HG03280 (cell line): ENCODE data around the gene C1orf115.
"Not testable (repeated sequence)": the region's sequence is repeated elsewhere in the genome, so short reads cannot be mapped to it uniquely, and the experiment has no call there.

Experiments
- ATAC-seq: cut with Tn5 transposase; IDR thresholded peaks from one replicate; pipeline ENCODE4 v1.9.1; 2021; ENCODE audit warnings: mild to moderate bottlenecking, moderate library complexity; ENCODE audit not compliant: unreplicated experiment

Gene C1orf115

GRCh38 chr1:220690140-220691052, at the start of gene C1orf115:
TSS of gene C1orf115 (plus strand) at chr1:220690363. CDS start at chr1:220690403, 40 bp downstream.
- ATAC-seq: peak; percentile 95

GRCh38 chr1:220642285-220642684, 47.9 kb upstream of the C1orf115 start:
- ATAC-seq: no peak

GRCh38 chr1:220652995-220653394, 37.2 kb upstream of the C1orf115 start:
- ATAC-seq: no peak

GRCh38 chr1:220655509-220655908, 34.7 kb upstream of the C1orf115 start:
- peak; percentile 82 for ATAC-seq

GRCh38 chr1:220655961-220656740, 34.0 kb upstream of the C1orf115 start:
- ATAC-seq: peak; percentile 22

GRCh38 chr1:220666349-220666748, 23.8 kb upstream of the C1orf115 start:
- no peak for ATAC-seq

GRCh38 chr1:220669005-220669404, 21.2 kb upstream of the C1orf115 start:
- no peak for ATAC-seq

- no peak for ATAC-seq
Measured at GRCh38 chr1:220670365-220670764, 19.8 kb upstream of the C1orf115 start.

GRCh38 chr1:220673921-220674320, 16.2 kb upstream of the C1orf115 start:
- no peak for ATAC-seq

- no peak for ATAC-seq
Measured at GRCh38 chr1:220677251-220677650, 12.9 kb upstream of the C1orf115 start.

- peak; percentile 95 for ATAC-seq
Measured at GRCh38 chr1:220680085-220680687, 10.0 kb upstream of the C1orf115 start.

- ATAC-seq: no peak
Measured at GRCh38 chr1:220681220-220681880, 8.8 kb upstream of the C1orf115 start.

GRCh38 chr1:220682901-220683576, 7.1 kb upstream of the C1orf115 start:
- ATAC-seq: no peak

GRCh38 chr1:220683716-220684115, 6.4 kb upstream of the C1orf115 start:
- not testable (repeated sequence) for ATAC-seq

GRCh38 chr1:220684890-220685289, 5.3 kb upstream of the C1orf115 start:
- ATAC-seq: no peak

- no peak for ATAC-seq
Measured at GRCh38 chr1:220685879-220686278, 4.3 kb upstream of the C1orf115 start.

- no peak for ATAC-seq
Measured at GRCh38 chr1:220687809-220688208, 2.4 kb upstream of the C1orf115 start.

- ATAC-seq: no peak
Measured at GRCh38 chr1:220689666-220690065, 497 bp upstream of the C1orf115 start.

GRCh38 chr1:220691053-220691684, 1.0 kb downstream of the C1orf115 start:
- no peak for ATAC-seq
